Psoas muscle (tissue), 8 donors: ENCODE measurements around the gene RBM44. TPM values are rescaled to one million over a fixed set of nuclear protein-coding genes. Genes with fewer than 3 reads are reported as not detected.
"Not testable (repeated sequence)": the region's sequence is repeated elsewhere in the genome, so short reads cannot be mapped to it uniquely, and the experiment has no call there.

Experiments
- ATAC-seq, 4 donors: fragments of 200-7000 bp; cut with Tn5 transposase; one replicate each; pipeline ENCODE4 v1.9.1; 2020; ENCODE audit warnings: moderate library complexity in 3 of 4, mild to moderate bottlenecking in 2 of 4
- DNase-seq, 2 donors: peaks; one replicate each; pipeline ENCODE4 v3.0.0-alpha.2; 2020
- H3K27ac ChIP-seq: fragments of 200-600 bp; one replicate; pipeline ENCODE4 v1.8.0; 2022
- H3K27me3 ChIP-seq, 3 donors: fragments of 200-600 bp in 1 of 3; one replicate each; pipeline versions ENCODE4 v1.6.1 to v1.8.0; 2013 to 2022; ENCODE audit warnings: low read length in 2 of 3, mild to moderate bottlenecking in 2 of 3, moderate library complexity in 1 of 3; ENCODE audit not compliant: insufficient read depth in 3 of 3
- H3K36me3 ChIP-seq, 2 donors: fragments of 200-600 bp in 1 of 2; one replicate each; pipeline versions ENCODE4 v1.6.1 to v1.8.0; 2013 to 2022; ENCODE audit warnings: low read depth in 1 of 2, mild to moderate bottlenecking in 1 of 2, moderate library complexity in 1 of 2; ENCODE audit not compliant: insufficient read depth in 1 of 2
- H3K4me1 ChIP-seq: fragments of 200-600 bp; one replicate; pipeline ENCODE4 v1.8.0; 2022
- H3K4me3 ChIP-seq: fragments of 200-600 bp; one replicate; pipeline ENCODE4 v1.8.0; 2022; ENCODE audit warnings: mild to moderate bottlenecking
- H3K9me3 ChIP-seq: fragments of 200-600 bp; one replicate; pipeline ENCODE4 v1.8.0; 2022
- WGBS, 3 donors: extraction: QIAGEN DNeasy Blood & Tissue Kit; methylation state at CpG; one replicate each; pipeline versions ENCODE4 v1.1.6 to v1.1.7; 2013; 5-methylcytosine and 5-hydroxymethylcytosine counted together
- intact Hi-C, 2 donors: fragments of 100-400 bp; cut with DNase I; formaldehyde crosslinking; loops; one replicate each; pipeline versions ENCODE4 v1.11.0 to v1.14.2; 2022
- polyA plus RNA-seq, 3 donors: library from polyadenylated mRNA; stranded (reverse); fragments of 200-250 nt; gene quantifications; one replicate each; pipeline ENCODE4 v1.2.3, GENCODE V29; 2013
- total RNA-seq, 4 donors: library from RNA; stranded (reverse); fragmentation: NEBNext Ultra II Directional in 2 of 4; extraction: Animal tissue kit (Norgen Biotek cat#: 25700) in 2 of 4; gene quantifications; one replicate each; pipeline versions ENCODE4 v1.2.1 to v1.2.4, GENCODE V29; 2021 to 2023
- TF ChIP-seq, protein P1 (sequence below): fragments of 200-600 bp; IDR thresholded peaks from one replicate; pipeline ENCODE4 v1.8.0; 2022; ENCODE audit warnings: antibody characterized with exemption
- donor health status: healthy with polysubstance abuse.
- donor health status: DM: no; HTN: no; CAD: no; lungs with moderate emphysema.
- donor health status: Bipolar disorder and iron deficiency.
- donor health status: healthy.
- donor health status: DM: yes; HTN: yes; CAD: no.
- donor health status: DM: no; HTN: no; CAD: no.
- donor health status: DM: no; HTN: no; CAD: no.
- donor health status: DM: yes; HTN: yes; CAD: no.

RBM44 gene
- total and polyA plus RNA-seq, 7 donors = 0.06 to 0.58 (median 0.38) TPM

DNA sequence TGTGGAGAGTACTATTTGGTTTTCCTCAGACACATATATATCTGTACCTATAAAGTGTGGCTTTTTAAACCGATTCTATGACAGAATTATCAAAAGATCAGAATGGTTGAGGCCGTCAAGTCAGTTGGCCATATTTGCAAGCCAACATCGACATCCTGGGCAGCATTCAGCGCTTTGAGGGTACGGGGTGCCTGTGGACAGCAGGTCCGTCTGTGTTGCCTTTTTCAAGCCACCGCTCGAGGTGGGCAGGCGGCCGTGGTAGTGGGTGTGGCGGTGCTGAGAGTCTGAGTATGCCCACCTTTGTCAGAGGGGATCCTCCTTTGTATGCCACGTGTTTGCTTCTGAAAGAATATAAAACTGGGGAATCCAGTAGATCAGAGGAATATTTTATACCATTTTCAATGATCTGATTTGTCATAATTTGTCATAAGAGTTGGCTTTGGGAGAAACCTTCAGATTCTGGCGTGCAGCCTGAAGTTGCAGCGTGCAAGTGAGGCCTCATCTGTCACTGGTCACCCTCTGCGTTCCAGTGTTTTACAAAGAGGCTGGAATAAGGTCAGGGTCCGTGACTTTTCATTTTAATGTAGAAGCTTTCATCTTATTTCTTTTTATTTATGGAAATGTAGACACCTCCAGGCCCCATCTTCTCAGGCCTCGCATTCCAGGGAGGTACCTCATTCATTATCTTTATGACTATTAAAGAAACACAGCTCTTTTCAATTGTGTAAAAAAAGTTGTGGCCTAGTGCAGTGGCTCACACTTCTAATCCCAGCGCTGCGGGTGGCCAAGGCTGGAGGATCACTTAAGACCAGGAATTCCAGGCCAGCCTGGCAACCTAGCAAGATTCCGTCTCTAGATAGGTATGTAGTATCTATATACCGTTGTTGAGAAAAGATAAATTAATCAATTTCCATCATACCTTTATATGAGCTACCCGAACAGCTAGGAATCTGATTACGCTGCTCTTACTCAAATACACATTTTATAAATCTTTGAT lies 37.8 kb upstream of the RBM44 start:
- no peaks in the 10 kb centered on the region for H3K4me1 ChIP-seq
- no peaks in the 10 kb centered on the region for H3K9me3 ChIP-seq
- intact Hi-C loops = no loop called here
- TF ChIP-seq, protein P1, sequence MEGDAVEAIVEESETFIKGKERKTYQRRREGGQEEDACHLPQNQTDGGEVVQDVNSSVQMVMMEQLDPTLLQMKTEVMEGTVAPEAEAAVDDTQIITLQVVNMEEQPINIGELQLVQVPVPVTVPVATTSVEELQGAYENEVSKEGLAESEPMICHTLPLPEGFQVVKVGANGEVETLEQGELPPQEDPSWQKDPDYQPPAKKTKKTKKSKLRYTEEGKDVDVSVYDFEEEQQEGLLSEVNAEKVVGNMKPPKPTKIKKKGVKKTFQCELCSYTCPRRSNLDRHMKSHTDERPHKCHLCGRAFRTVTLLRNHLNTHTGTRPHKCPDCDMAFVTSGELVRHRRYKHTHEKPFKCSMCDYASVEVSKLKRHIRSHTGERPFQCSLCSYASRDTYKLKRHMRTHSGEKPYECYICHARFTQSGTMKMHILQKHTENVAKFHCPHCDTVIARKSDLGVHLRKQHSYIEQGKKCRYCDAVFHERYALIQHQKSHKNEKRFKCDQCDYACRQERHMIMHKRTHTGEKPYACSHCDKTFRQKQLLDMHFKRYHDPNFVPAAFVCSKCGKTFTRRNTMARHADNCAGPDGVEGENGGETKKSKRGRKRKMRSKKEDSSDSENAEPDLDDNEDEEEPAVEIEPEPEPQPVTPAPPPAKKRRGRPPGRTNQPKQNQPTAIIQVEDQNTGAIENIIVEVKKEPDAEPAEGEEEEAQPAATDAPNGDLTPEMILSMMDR = no peak
- H3K27ac ChIP-seq = no peak overlapping the region
- H3K27me3 ChIP-seq = no peaks in the 10 kb centered on the region
- peaks cover 2 to 96% of the 10 kb centered on the region in 2 donors for H3K36me3 ChIP-seq
- no peak overlapping the region for H3K4me3 ChIP-seq
- DNase-seq (no peak), ATAC-seq (no peak)
- WGBS, 3 donors = 92 to 94% (median 94%) methylated on average over 23 of the region's 23 CpGs

DNA sequence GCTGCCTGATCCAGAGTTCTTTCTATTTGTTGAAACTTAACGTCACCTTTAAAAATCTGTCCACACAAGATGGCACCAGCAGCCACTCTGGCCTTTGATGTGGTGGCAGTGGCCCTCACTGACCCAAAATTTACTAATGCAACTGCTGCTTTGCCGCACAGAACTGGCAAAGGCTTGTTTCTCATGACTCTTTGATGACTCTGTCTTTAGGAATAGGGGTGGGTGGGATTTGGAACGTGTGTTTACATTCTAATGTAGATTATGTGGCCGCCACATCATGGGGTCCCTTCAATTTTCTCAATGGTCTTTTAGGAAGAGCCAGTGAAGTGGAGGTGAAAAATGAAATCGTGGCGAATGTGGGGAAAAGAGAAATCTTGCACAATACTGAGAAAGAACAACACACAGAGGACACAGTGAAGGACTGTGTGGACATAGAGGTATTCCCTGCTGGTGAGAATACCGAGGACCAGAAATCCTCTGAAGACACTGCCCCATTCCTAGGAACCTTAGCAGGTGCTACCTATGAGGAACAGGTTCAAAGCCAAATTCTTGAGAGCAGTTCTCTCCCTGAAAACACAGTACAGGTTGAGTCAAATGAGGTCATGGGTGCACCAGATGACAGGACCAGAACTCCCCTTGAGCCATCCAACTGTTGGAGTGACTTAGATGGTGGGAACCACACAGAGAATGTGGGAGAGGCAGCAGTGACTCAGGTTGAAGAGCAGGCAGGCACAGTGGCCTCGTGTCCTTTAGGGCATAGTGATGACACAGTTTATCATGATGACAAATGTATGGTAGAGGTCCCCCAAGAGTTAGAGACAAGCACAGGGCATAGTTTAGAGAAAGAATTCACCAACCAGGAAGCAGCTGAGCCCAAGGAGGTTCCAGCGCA lies 36.0 kb upstream of the RBM44 start:
- H3K36me3 ChIP-seq = peaks cover 2 to 89% of the 10 kb centered on the region in 2 donors

DNA sequence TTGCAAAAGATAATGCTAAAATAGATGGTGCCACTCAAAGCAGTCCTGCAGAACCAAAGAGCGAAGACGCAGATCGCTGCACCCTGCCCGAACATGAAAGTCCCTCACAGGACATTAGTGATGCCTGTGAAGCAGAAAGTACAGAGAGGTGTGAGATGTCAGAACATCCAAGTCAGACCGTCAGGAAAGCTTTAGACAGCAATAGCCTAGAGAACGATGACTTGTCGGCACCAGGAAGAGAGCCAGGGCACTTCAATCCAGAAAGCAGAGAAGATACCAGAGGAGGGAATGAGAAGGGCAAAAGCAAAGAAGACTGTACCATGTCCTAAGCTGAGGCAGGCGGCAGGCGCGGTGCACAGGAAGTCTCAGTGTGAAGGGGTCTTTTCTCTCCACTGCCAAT lies 34.8 kb upstream of the RBM44 start:
- TF ChIP-seq, protein P1 = no peak
- Histone ChIP-seq H3K4me3 (no peak overlapping the region), H3K4me1 (peaks cover 9% of the 10 kb centered on the region), H3K27ac (no peak overlapping the region), H3K9me3 (no peaks in the 10 kb centered on the region), H3K27me3 (no peaks in the 10 kb centered on the region), H3K36me3 (peaks cover 3 to 85% of the 10 kb centered on the region in 2 donors)
- ATAC-seq (peak in 3 of 4 donors; percentile 16 to 48 (median 37)), DNase-seq (no peak)
- WGBS, 3 donors = 82 to 90% (median 82%) methylated on average over 10 of the region's 10 CpGs
- intact Hi-C loops = no loop called here

More for the DNA sequence above, 36.0 kb upstream of the RBM44 start:
- H3K4me3 ChIP-seq, DNase-seq, H3K4me1 ChIP-seq, H3K9me3 ChIP-seq, intact Hi-C loops, H3K27ac ChIP-seq, H3K27me3 ChIP-seq: not testable (repeated sequence)
- ATAC-seq = peak in 2 of 4 donors; percentile 30 to 47
- WGBS, 3 donors = 92 to 95% (median 94%) methylated on average over 9 of the region's 9 CpGs

DNA sequence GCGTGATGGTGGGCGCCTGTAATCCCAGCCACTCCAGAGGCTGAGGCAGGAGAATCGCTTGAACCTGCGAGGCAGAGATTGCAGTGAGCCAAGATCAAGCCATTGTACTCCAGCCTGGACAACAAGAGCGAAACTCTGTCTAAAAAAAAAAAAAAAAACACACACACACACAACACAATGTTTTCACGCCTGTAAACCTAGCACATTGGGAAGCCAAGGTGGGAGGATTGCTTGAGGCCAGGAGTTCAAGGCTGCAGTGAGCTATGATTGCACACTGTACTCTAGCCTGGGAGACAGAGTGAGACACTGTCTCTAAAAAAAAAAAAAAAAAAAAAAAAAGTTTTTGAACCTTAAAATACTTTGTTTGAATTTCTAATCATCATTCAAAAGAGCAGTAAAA lies 33.5 kb upstream of the RBM44 start:
- 90 to 98% (median 95%) methylated on average over 6 of the region's 6 CpGs for WGBS, 3 donors

DNA sequence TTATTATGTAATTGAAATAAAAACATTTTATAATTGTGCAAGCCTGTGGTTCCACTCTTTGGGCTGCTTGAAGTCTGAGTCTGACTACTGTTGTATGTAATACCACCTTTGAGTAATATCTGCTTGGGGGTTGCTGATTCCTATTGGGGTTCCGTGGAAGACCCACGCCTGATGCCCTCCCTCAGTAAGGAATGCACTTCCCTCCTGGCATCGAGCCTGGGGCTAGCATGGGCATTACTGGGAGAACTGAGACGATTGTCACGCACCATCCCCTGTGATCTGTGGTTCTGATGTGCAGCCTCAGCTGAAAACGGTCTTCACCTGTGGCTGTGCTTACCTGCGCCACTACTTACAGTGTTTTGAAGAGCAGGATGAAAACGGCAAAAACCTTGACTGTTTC lies 32.7 kb upstream of the RBM44 start:
- H3K4me1 ChIP-seq = peaks cover 9% of the 10 kb centered on the region
- TF ChIP-seq, protein P1 = no peak
- WGBS, 3 donors = 50 to 71% (median 64%) methylated on average over 8 of the region's 8 CpGs
- H3K27me3 ChIP-seq = no peaks in the 10 kb centered on the region
- DNase-seq (no peak), ATAC-seq (peak; percentile 17 to 54 (median 35))
- H3K36me3 ChIP-seq = peaks cover 5 to 85% of the 10 kb centered on the region in 2 donors
- H3K4me3 ChIP-seq = no peak overlapping the region
- H3K9me3 ChIP-seq = no peaks in the 10 kb centered on the region
- intact Hi-C loops = no loop called here
- peak overlapping the region; percentile 32 for H3K27ac ChIP-seq

More for the DNA sequence above, 33.5 kb upstream of the RBM44 start:
- H3K4me1 ChIP-seq, H3K27me3 ChIP-seq, H3K4me3 ChIP-seq, H3K27ac ChIP-seq, intact Hi-C loops, DNase-seq, H3K9me3 ChIP-seq: not testable (repeated sequence)
- peak in 1 of 4 donors; percentile 34 for ATAC-seq
- peaks cover 5 to 85% of the 10 kb centered on the region in 2 donors for H3K36me3 ChIP-seq
